Thyroid gland (tissue), 4 donors: ENCODE data around the gene LIMS2.

Experiments
- CTCF ChIP-seq, 6 experiments: fragments of 200-600 bp in 3 of 6; fragments of 450-650 bp in 3 of 6; sonication (generic) in 3 of 6; IDR thresholded peaks; one replicate each; pipeline ENCODE4 v1.5.1; 2016 to 2019; ENCODE audit warnings: antibody characterized with exemption in 6 of 6, mild to moderate bottlenecking in 2 of 6, inconsistent platforms in 1 of 6, moderate library complexity in 1 of 6
- POLR2A ChIP-seq, 2 donors: fragments of 450-650 bp; IDR thresholded peaks; one replicate each; pipeline ENCODE4 v1.6.1; 2017; ENCODE audit warnings: antibody characterized with exemption in 2 of 2, mild to moderate bottlenecking in 2 of 2, moderate library complexity in 1 of 2

- TF ChIP-seq POLR2A (IDR thresholded peaks at IDR 0.05) = no peak
- TF ChIP-seq CTCF (IDR thresholded peaks at IDR 0.05) = no peak
These were observed 31.8 kb downstream of the LIMS2 start for GRCh38 chr2:127643439-127644065.
